ENCODE results near the gene SYT12. TPM values are rescaled to one million over a fixed set of nuclear protein-coding genes. Genes with fewer than 3 reads are reported as not detected.
A peak's percentile ranks its signal among the peaks of the same experiment; 100 is the strongest.

SYT12 gene
- total and polyA plus RNA-seq, 2 of the 13 experiments (the other 11 are each of a cell fraction or from before 2014, with no cell fraction given) = 0.01 to 0.02 TPM

DNA sequence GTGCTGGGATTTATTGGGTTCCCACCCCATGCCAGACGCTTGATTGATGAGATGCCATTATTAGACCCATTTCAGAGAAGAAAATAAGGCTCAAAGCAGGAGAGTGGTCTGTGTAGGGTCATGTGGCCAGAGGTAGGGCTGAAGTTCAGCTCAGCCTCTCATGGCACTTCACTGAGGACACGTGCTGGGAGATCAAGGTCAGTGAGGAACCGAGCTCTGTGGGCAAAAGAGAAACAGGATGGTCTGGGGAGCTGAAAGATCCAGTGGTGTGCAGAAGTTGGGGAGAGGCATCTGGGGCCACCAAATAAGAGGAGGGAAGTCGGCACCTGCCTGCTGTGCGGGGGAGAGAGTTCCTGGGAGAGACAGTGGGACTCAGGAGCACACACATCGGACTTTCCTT, 53.3 kb downstream of the SYT12 start (continued):
- 0 out of 2 replicates have a peak, but pooled peaks have one; percentile 29 for TF ChIP-seq YEATS4 (CRISPR knock-in tag; IDR thresholded peaks at IDR 0.05; ENCODE audit: borderline replicate concordance)
- TF ChIP-seq ZNF746 (CRISPR knock-in tag; IDR thresholded peaks at IDR 0.05) = 0 out of 2 replicates have a peak, but pooled peaks have one; percentile 40
- TF ChIP-seq, protein P1, sequence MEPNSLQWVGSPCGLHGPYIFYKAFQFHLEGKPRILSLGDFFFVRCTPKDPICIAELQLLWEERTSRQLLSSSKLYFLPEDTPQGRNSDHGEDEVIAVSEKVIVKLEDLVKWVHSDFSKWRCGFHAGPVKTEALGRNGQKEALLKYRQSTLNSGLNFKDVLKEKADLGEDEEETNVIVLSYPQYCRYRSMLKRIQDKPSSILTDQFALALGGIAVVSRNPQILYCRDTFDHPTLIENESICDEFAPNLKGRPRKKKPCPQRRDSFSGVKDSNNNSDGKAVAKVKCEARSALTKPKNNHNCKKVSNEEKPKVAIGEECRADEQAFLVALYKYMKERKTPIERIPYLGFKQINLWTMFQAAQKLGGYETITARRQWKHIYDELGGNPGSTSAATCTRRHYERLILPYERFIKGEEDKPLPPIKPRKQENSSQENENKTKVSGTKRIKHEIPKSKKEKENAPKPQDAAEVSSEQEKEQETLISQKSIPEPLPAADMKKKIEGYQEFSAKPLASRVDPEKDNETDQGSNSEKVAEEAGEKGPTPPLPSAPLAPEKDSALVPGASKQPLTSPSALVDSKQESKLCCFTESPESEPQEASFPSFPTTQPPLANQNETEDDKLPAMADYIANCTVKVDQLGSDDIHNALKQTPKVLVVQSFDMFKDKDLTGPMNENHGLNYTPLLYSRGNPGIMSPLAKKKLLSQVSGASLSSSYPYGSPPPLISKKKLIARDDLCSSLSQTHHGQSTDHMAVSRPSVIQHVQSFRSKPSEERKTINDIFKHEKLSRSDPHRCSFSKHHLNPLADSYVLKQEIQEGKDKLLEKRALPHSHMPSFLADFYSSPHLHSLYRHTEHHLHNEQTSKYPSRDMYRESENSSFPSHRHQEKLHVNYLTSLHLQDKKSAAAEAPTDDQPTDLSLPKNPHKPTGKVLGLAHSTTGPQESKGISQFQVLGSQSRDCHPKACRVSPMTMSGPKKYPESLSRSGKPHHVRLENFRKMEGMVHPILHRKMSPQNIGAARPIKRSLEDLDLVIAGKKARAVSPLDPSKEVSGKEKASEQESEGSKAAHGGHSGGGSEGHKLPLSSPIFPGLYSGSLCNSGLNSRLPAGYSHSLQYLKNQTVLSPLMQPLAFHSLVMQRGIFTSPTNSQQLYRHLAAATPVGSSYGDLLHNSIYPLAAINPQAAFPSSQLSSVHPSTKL (CRISPR knock-in tag; IDR thresholded peaks at IDR 0.05) = peak; percentile 50
- TF ChIP-seq, protein P2, sequence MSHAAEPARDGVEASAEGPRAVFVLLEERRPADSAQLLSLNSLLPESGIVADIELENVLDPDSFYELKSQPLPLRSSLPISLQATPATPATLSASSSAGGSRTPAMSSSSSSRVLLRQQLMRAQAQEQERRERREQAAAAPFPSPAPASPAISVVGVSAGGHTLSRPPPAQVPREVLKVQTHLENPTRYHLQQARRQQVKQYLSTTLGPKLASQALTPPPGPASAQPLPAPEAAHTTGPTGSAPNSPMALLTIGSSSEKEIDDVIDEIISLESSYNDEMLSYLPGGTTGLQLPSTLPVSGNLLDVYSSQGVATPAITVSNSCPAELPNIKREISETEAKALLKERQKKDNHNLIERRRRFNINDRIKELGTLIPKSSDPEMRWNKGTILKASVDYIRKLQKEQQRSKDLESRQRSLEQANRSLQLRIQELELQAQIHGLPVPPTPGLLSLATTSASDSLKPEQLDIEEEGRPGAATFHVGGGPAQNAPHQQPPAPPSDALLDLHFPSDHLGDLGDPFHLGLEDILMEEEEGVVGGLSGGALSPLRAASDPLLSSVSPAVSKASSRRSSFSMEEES (CRISPR knock-in tag; IDR thresholded peaks at IDR 0.05) = peak; percentile 78; the same call in 1 of the 2 replicates
- TF ChIP-seq RAD51 (IDR thresholded peaks at IDR 0.05; ENCODE audit: borderline replicate concordance) = peak; percentile 56; the same call in 1 of the 2 replicates
- TF ChIP-seq HES4 (CRISPR knock-in tag; IDR thresholded peaks at IDR 0.05; ENCODE audit: borderline replicate concordance) = no peak
- no peak for TF ChIP-seq FOXO1 (CRISPR knock-in tag; IDR thresholded peaks at IDR 0.05)
- TF ChIP-seq ARNT2 (CRISPR knock-in tag; IDR thresholded peaks at IDR 0.05; ENCODE audit: low read depth) = no peak
- no peak for TF ChIP-seq ZBTB8A (CRISPR knock-in tag; IDR thresholded peaks at IDR 0.05; ENCODE audit: borderline replicate concordance, low read depth)
- TF ChIP-seq CREB1 (IDR thresholded peaks at IDR 0.05) = no peak
- no peak for TF ChIP-seq CREB1 (CRISPR knock-in tag; IDR thresholded peaks at IDR 0.05)
- TF ChIP-seq ZNF883 (CRISPR knock-in tag; IDR thresholded peaks at IDR 0.05; ENCODE audit: not compliant biosample characterization) = no peak
- no peak for TF ChIP-seq ZNF326 (CRISPR knock-in tag; IDR thresholded peaks at IDR 0.05; ENCODE audit: borderline replicate concordance)
- TF ChIP-seq, protein P3, sequence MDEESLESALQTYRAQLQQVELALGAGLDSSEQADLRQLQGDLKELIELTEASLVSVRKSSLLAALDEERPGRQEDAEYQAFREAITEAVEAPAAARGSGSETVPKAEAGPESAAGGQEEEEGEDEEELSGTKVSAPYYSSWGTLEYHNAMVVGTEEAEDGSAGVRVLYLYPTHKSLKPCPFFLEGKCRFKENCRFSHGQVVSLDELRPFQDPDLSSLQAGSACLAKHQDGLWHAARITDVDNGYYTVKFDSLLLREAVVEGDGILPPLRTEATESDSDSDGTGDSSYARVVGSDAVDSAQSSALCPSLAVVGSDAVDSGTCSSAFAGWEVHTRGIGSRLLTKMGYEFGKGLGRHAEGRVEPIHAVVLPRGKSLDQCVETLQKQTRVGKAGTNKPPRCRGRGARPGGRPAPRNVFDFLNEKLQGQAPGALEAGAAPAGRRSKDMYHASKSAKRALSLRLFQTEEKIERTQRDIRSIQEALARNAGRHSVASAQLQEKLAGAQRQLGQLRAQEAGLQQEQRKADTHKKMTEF (CRISPR knock-in tag; IDR thresholded peaks at IDR 0.05) = 0 out of 2 replicates have a peak, but pooled peaks have one; percentile 13
- TF ChIP-seq ZNF441 (CRISPR knock-in tag; IDR thresholded peaks at IDR 0.05; ENCODE audit: borderline replicate concordance) = peak; percentile 84
- peak; percentile 56; the same call in 1 of the 2 replicates for TF ChIP-seq KDM1A (CRISPR knock-in tag; IDR thresholded peaks at IDR 0.05)
- no peak for TF ChIP-seq ATRX (CRISPR knock-in tag; IDR thresholded peaks at IDR 0.05; ENCODE audit: borderline replicate concordance)
- peak; percentile 97 for TF ChIP-seq ARNTL (CRISPR knock-in tag; IDR thresholded peaks at IDR 0.05)
- TF ChIP-seq SRSF9 (IDR thresholded peaks at IDR 0.05; ENCODE audit: borderline replicate concordance, insufficient read depth, low read depth, low read length, poor library complexity, severe bottlenecking) = no peak
- TF ChIP-seq RARA (CRISPR knock-in tag; IDR thresholded peaks at IDR 0.05) = peak; percentile 52
- TF ChIP-seq MED13 (CRISPR knock-in tag; IDR thresholded peaks at IDR 0.05) = no peak
- no peak for TF ChIP-seq KDM5A (IDR thresholded peaks at IDR 0.05; ENCODE audit: borderline replicate concordance, low read length)
- 0 out of 2 replicates have a peak, but pooled peaks have one; percentile 52 for TF ChIP-seq TGIF2 (CRISPR knock-in tag; IDR thresholded peaks at IDR 0.05)

All from HepG2 (cell line).